Fibroblast of the aortic adventitia (primary cell): ENCODE measurements around the gene LCE1F. TPM values are rescaled to one million over a fixed set of nuclear protein-coding genes. Genes with fewer than 3 reads are reported as not detected.

ENCODE experiments used
- DNase-seq: peaks from one replicate; pipeline ENCODE4 v3.0.0-alpha.2; 2010; ENCODE audit warnings: low read depth
- H3K4me3 ChIP-seq: 2 replicates; pipeline ENCODE4 v1.5.1; 2011; ENCODE audit warnings: low read depth, mild to moderate bottlenecking, control low read depth, low read length, moderate library complexity
- total RNA-seq: library from RNA; depleted of rRNA; stranded (reverse); fragments of >200 nt; gene quantifications from 2 replicates; pipeline ENCODE4 v1.2.3, GENCODE V29; 2012; ENCODE audit warnings: low replicate concordance
- TF ChIP-seq, protein P1 (sequence below): IDR thresholded peaks from 2 replicates; pipeline ENCODE4 v1.5.1; 2011; ENCODE audit warnings: mild to moderate bottlenecking, low read length, control low read depth, inconsistent platforms; ENCODE audit not compliant: insufficient read depth

Gene LCE1F, protein sequence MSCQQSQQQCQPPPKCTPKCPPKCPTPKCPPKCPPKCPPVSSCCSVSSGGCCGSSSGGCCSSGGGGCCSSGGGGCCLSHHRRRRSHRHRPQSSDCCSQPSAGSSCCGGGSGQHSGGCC
- total RNA-seq, result not detected in 2 replicates

DNA sequence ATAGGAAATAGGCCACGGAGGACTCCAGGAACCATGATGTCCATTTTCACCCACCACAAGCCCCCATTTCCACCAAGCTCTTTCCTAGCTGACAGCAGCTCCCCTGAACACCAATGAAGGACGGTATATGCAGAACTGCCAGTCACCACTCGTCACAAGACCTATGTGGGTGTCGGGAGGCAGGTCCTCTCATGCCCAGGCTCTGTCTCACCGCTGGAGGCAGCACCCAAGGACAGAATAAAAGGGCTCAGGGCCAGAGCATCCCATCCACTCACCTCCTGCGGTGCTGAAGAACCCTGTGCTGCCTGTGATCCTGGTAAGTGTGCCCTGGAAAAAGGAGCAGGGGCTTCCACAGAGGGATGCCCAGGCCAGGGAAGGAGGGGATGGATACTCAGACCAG lies at the start of gene LCE1F:
Gene LCE1F (plus strand): TSS at position 266 of the 400 bp plus-strand sequence. CDS start 1,232 bp downstream, outside the sequence.
- TF ChIP-seq, protein P1, sequence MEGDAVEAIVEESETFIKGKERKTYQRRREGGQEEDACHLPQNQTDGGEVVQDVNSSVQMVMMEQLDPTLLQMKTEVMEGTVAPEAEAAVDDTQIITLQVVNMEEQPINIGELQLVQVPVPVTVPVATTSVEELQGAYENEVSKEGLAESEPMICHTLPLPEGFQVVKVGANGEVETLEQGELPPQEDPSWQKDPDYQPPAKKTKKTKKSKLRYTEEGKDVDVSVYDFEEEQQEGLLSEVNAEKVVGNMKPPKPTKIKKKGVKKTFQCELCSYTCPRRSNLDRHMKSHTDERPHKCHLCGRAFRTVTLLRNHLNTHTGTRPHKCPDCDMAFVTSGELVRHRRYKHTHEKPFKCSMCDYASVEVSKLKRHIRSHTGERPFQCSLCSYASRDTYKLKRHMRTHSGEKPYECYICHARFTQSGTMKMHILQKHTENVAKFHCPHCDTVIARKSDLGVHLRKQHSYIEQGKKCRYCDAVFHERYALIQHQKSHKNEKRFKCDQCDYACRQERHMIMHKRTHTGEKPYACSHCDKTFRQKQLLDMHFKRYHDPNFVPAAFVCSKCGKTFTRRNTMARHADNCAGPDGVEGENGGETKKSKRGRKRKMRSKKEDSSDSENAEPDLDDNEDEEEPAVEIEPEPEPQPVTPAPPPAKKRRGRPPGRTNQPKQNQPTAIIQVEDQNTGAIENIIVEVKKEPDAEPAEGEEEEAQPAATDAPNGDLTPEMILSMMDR, result no peak

DNA sequence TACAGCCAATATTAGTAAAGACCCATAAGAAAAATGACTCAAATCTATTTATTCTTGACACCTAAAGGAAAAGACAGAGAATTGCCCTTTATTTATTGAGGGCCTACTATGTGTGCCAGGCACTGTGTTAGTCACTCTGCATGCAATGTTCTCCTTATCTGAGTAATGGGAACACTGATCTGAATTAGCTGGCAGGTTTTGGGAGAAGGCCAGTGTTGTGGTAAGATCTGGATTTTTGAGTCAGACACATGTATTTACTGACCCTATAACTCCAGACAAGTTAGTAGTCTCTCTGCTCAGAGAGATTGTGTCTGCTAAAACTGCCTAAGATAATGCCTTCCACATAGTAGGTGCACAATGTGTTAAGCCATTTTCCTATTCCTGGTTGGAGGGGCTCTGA lies 49.7 kb upstream of the LCE1F start:
- no peak overlapping the region for H3K4me3 ChIP-seq
- TF ChIP-seq, protein P1, result no peak
- DNase-seq, result peak; percentile 7

More for the DNA sequence above, at the start of gene LCE1F:
- H3K4me3 ChIP-seq, result no peak within 1 kb of the TSS
- no peak for DNase-seq

DNA sequence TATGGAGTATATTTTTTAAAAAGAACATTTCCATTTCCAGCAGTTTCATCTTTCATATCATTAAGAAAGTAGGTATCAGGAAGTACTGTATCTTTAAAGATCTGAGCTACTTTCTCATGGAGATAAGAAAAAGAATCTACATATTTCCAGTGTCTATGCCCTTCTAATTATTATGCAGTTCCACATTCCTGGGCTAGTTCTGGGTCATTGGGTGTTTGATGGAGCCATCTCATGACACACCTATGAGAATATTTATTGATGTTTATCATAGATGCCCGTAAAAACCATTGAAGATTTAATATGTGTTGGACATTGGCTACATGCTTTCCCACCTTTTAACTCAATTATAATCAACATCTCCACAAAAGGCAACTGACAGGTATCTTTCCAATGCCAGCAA lies 46.0 kb upstream of the LCE1F start:
- DNase-seq, result no peak
- TF ChIP-seq, protein P1, result no peak
- no peak overlapping the region for H3K4me3 ChIP-seq

DNA sequence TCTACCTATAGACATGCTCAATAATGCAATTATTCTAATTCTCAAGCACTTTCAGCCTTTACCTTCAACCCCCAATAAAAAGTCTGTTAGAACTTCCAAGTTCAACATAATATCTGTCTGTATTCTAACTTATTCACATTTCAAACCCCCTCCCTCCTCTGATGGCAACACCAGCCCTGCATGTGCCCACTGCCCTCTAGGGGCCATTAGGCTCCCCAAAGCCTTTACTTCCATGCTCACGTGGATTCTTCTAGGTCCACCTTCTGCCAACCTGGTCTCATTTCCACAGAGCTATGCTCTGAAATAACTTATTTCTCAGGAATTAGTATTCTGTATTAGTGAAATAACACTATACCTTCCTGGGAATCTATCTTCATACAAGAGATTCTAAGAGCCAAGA lies 39.3 kb upstream of the LCE1F start:
- H3K4me3 ChIP-seq, result no peak overlapping the region
- TF ChIP-seq, protein P1, result no peak
- DNase-seq, result no peak

DNA sequence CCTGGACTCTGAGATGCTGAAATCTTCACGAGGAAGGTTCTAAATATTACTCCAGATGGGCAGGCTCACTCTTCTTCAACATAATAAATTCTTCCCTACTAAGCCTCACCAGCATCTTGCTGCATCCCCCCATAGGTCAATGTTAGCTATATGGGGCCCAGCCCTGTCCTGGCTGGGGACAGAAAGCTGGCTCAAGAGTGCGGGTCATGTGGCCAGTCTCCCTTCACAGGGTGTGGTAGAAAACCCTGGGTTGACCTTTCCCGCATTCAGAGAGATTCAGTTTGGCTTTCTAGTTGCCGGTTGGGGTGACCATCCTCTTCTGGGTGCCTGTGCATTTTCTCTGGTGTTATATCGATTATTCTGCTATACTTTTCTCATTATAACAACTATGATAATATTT lies 36.9 kb upstream of the LCE1F start:
- no peak for DNase-seq

DNA sequence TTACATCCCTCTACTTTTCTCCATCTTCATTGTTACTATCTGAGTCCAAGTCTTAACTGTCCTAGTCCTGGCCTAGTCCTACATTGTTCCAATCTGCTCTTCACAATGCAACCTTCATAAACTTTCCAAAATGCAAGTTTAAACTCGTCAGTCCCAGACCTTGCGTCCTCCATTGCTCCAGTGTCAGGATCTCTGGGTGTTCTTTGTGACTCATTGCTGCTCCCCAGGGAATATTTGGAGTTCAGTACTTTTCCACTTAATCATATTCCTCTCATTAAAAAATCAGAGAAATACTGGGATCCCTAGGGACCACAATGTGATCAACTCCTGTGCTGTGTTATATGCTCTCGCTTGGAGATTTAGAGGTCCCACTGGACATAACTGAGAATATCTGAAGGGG lies 35.1 kb upstream of the LCE1F start:
- TF ChIP-seq, protein P1, result no peak
- H3K4me3 ChIP-seq, result no peak overlapping the region
- DNase-seq, result no peak

More for the DNA sequence above, 36.9 kb upstream of the LCE1F start:
- TF ChIP-seq, protein P1, result no peak
- no peak overlapping the region for H3K4me3 ChIP-seq

DNA sequence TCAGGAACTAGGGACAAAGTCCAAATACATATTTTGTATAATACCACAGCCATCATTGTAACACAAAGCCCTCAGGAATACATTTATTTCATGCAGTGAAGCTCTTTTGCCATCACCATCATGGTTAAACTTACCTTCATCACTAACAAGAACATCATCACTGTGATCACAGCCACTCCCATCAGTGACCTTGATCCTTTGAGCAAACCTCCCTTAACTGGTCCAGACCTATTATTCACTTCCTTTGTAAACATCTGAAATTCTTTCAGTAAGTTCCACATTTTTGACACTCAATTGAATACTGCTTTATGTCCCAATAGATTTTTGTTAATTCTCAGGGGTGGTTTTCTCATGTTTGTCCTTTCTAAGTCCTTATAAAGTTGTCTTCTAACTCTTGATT lies 33.3 kb upstream of the LCE1F start:
- TF ChIP-seq, protein P1, result no peak
- no peak overlapping the region for H3K4me3 ChIP-seq
- no peak for DNase-seq
